Fibroblast of lung (primary cell): ENCODE data around the gene PTGES2. TPM values are rescaled to one million over a fixed set of nuclear protein-coding genes. Genes with fewer than 3 reads are reported as not detected.

Experiments
- DNase-seq, 2 donors: peaks; one replicate each; pipeline versions ENCODE4 v3.0.0 to v3.0.0-alpha.2; 2010; ENCODE audit warnings: low read depth in 2 of 2
- H2AFZ ChIP-seq: 2 replicates; pipeline ENCODE4 v1.5.1; 2012; ENCODE audit warnings: low read length, control low read depth, inconsistent platforms
- H3K27ac ChIP-seq: 2 replicates; pipeline ENCODE4 v1.5.1; 2011; ENCODE audit warnings: low read length, control low read depth; ENCODE audit not compliant: insufficient read depth
- H3K27me3 ChIP-seq: 2 replicates; pipeline ENCODE4 v1.5.1; 2011; ENCODE audit warnings: mild to moderate bottlenecking, low read length; ENCODE audit not compliant: control insufficient read depth, insufficient read depth
- H3K36me3 ChIP-seq: 2 replicates; pipeline ENCODE4 v1.5.1; 2011; ENCODE audit warnings: low read length; ENCODE audit not compliant: control insufficient read depth, insufficient read depth
- H3K4me1 ChIP-seq: 2 replicates; pipeline ENCODE4 v1.5.1; 2011; ENCODE audit warnings: low read length; ENCODE audit not compliant: control insufficient read depth, insufficient read depth; ENCODE audit errors: extremely low read depth
- H3K4me2 ChIP-seq: 2 replicates; pipeline ENCODE4 v1.5.1; 2011; ENCODE audit warnings: low read length, control low read depth; ENCODE audit not compliant: insufficient read depth; ENCODE audit errors: extremely low read depth
- H3K4me3 ChIP-seq, 4 experiments: fragments of 200-600 bp in 1 of 4; sonication (generic) in 1 of 4; replicated peaks in 1 of 4; 2 replicates each; pipeline ENCODE4 v1.5.1; 2011 to 2016; ENCODE audit warnings: low read length in 4 of 4, low read depth in 3 of 4, mild to moderate bottlenecking in 3 of 4, control low read depth in 2 of 4, inconsistent platforms in 1 of 4, mixed read lengths in 1 of 4; ENCODE audit not compliant: insufficient read depth in 1 of 4; ENCODE audit errors: control extremely low read depth in 1 of 4
- H3K79me2 ChIP-seq: 2 replicates; pipeline ENCODE4 v1.5.1; 2012; ENCODE audit warnings: mild to moderate bottlenecking, low read length, inconsistent platforms; ENCODE audit not compliant: control insufficient read depth, insufficient read depth
- H3K9ac ChIP-seq: 2 replicates; pipeline ENCODE4 v1.5.1; 2011; ENCODE audit warnings: mild to moderate bottlenecking, low read length, control low read depth; ENCODE audit not compliant: insufficient read depth
- H3K9me3 ChIP-seq: 2 replicates; pipeline ENCODE4 v1.5.1; 2012; ENCODE audit warnings: low read depth, low read length; ENCODE audit not compliant: control insufficient read depth, insufficient read depth
- H4K20me1 ChIP-seq: 2 replicates; pipeline ENCODE4 v1.5.1; 2011; ENCODE audit warnings: low read length; ENCODE audit not compliant: control insufficient read depth, insufficient read depth; ENCODE audit errors: extremely low read depth
- EZH2 ChIP-seq: IDR thresholded peaks from 2 replicates; pipeline ENCODE4 v1.5.1; 2012; ENCODE audit warnings: low read length, control low read depth, mild to moderate bottlenecking; ENCODE audit errors: missing control alignments
- polyA plus RNA-seq, 2 donors: library from polyadenylated mRNA; depleted of rRNA in 1 of 2; stranded (reverse) in 1 of 2; unstranded in 1 of 2; fragments of >200 nt; gene quantifications; 2 replicates each; pipeline ENCODE4 v1.2.1, GENCODE V29; 2011 to 2012; ENCODE audit warnings: missing spikeins in 1 of 2
- total RNA-seq: library from RNA; depleted of rRNA; stranded (reverse); fragments of >200 nt; gene quantifications from 2 replicates; pipeline ENCODE4 v1.2.1, GENCODE V29; 2014
- TF ChIP-seq, protein P1 (sequence below), 2 donors: IDR thresholded peaks in 1 of 2; conservative IDR thresholded peaks in 1 of 2; 1 replicate in 1 of 2; 2 replicates in 1 of 2; pipeline ENCODE4 v1.5.1; 2011 to 2012; ENCODE audit warnings: low read length in 2 of 2, control low read depth in 1 of 2, inconsistent platforms in 1 of 2, low read depth in 1 of 2, mild to moderate bottlenecking in 1 of 2

The PTGES2 gene
- total and polyA plus RNA-seq, 2 donors (not counting 1 experiment from before 2014, with no cell fraction given): 44.8 to 57.6 TPM

DNA sequence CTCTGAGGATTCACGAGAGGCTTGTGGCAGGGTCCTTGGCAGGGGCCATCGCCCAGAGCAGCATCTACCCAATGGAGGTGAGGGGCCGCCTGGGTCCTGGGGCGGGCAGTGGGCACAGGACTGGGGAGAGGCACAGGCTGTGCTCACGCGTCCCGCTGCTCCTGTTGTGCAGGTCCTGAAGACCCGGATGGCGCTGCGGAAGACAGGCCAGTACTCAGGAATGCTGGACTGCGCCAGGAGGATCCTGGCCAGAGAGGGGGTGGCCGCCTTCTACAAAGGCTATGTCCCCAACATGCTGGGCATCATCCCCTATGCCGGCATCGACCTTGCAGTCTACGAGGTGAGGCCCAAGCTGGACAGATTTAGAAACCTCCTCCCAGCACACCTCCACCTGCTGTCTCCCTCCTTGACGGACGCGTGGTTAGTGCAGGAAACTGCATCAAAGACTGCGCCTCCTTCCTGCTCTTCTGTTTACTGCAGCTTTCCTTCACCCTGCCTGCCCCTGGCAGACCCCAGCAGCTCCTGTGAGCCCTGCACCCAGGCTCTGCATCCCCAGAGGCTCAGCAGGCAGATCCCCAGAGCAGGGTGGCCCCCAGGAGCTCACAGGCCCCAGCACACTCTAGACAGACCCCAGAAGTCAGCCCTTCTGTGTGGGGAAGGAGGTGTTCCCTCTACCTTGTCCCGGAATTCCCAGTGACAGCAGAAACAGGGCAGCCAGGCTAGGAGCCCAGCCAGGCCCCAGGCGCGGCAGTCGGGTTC is 21.2 kb downstream of the PTGES2 start:
- Histone ChIP-seq H3K9ac (no peak overlapping the region), H3K79me2 (peaks cover 14% of the 10 kb centered on the region), H3K4me3 (no peak overlapping the region), H3K9me3 (no peaks in the 10 kb centered on the region), H4K20me1 (no peaks in the 10 kb centered on the region), H2AFZ (no peak overlapping the region), H3K27me3 (no peaks in the 10 kb centered on the region), H3K36me3 (peaks cover 54% of the 10 kb centered on the region), H3K27ac (no peak overlapping the region), H3K4me1 (no peaks in the 10 kb centered on the region), H3K4me2 (no peak overlapping the region)
- DNase-seq: no peak
- no peak for TF ChIP-seq EZH2
- TF ChIP-seq, protein P1, sequence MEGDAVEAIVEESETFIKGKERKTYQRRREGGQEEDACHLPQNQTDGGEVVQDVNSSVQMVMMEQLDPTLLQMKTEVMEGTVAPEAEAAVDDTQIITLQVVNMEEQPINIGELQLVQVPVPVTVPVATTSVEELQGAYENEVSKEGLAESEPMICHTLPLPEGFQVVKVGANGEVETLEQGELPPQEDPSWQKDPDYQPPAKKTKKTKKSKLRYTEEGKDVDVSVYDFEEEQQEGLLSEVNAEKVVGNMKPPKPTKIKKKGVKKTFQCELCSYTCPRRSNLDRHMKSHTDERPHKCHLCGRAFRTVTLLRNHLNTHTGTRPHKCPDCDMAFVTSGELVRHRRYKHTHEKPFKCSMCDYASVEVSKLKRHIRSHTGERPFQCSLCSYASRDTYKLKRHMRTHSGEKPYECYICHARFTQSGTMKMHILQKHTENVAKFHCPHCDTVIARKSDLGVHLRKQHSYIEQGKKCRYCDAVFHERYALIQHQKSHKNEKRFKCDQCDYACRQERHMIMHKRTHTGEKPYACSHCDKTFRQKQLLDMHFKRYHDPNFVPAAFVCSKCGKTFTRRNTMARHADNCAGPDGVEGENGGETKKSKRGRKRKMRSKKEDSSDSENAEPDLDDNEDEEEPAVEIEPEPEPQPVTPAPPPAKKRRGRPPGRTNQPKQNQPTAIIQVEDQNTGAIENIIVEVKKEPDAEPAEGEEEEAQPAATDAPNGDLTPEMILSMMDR (conservative IDR thresholded peaks at IDR 0.05 in 1 of 2, IDR thresholded peaks at IDR 0.05 in 1 of 2; ENCODE audit: low read depth in 1 of 2, low read length in 2 of 2): no peak

DNA sequence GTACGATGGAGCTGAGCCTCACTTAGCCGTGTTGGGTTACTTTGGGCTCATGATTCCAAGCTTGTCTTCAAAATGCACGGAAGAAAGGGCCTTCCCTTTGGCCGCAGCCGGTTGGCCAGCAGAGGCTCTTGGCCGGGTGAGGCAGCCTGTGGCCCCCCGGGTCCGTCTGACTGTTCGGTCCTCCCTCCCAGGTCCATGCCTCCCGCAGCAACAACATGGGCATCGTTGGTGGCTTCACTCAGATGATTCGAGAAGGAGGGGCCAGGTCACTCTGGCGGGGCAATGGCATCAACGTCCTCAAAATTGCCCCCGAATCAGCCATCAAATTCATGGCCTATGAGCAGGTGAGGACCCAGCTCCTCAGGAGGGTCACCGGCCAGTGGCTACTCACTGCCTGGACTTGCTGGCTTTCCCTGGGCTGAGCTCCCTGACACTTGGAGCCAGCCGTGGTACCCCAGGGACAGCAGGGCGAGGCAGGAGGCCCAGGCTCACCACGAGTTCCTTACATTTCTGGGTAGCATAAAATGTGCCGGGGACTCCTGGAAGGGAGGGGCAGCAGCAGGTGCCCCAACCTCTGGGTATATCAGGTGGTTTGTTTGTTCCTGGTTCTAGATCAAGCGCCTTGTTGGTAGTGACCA is 21.9 kb downstream of the PTGES2 start:
- TF ChIP-seq, protein P1 (conservative IDR thresholded peaks at IDR 0.05 in 1 of 2, IDR thresholded peaks at IDR 0.05 in 1 of 2; ENCODE audit: low read depth in 1 of 2, low read length in 2 of 2): no peak
- TF ChIP-seq EZH2: no peak
- no peaks in the 10 kb centered on the region for H3K27me3 ChIP-seq
- no peaks in the 10 kb centered on the region for H4K20me1 ChIP-seq
- no peak overlapping the region for H3K27ac ChIP-seq
- H3K4me2 ChIP-seq: no peak overlapping the region
- peaks cover 21% of the 10 kb centered on the region for H3K79me2 ChIP-seq
- H3K9me3 ChIP-seq: no peaks in the 10 kb centered on the region
- peaks cover 61% of the 10 kb centered on the region for H3K36me3 ChIP-seq
- no peak overlapping the region for H2AFZ ChIP-seq
- peaks cover 5% of the 10 kb centered on the region for H3K4me1 ChIP-seq
- DNase-seq: no peak
- H3K9ac ChIP-seq: no peak overlapping the region
- no peak overlapping the region for H3K4me3 ChIP-seq

GRCh38 chr9:128104171-128104618 is 23.3 kb downstream of the PTGES2 start:
- Histone ChIP-seq H3K9ac (no peak overlapping the region), H3K27ac (no peak overlapping the region), H3K36me3 (peaks cover 66% of the 10 kb centered on the region), H3K4me3 (no peak overlapping the region), H3K9me3 (no peaks in the 10 kb centered on the region), H3K4me2 (no peak overlapping the region), H4K20me1 (no peaks in the 10 kb centered on the region), H3K27me3 (no peaks in the 10 kb centered on the region), H3K4me1 (peaks cover 16% of the 10 kb centered on the region), H2AFZ (no peak overlapping the region), H3K79me2 (peaks cover 35% of the 10 kb centered on the region)
- no peak for TF ChIP-seq EZH2
- TF ChIP-seq, protein P1 (conservative IDR thresholded peaks at IDR 0.05 in 1 of 2, IDR thresholded peaks at IDR 0.05 in 1 of 2; ENCODE audit: low read depth in 1 of 2, low read length in 2 of 2): no peak
- no peak for DNase-seq
